AG10803 (cell line): ENCODE data around the gene SMYD3.

Experiments used
- DNase-seq: peaks from one replicate; pipeline ENCODE4 v3.0.0; 2010; ENCODE audit warnings: low read depth
- H3K4me3 ChIP-seq: 2 replicates; pipeline ENCODE4 v1.5.1; 2011; ENCODE audit warnings: mild to moderate bottlenecking, low read length, control low read depth
- TF ChIP-seq, protein P1 (sequence below): conservative IDR thresholded peaks from 2 replicates; pipeline ENCODE4 v1.5.1; 2011; ENCODE audit warnings: mild to moderate bottlenecking, low read length, control low read depth, inconsistent platforms

The SMYD3 gene

GRCh38 chr1:246492611-246493245 is 14.4 kb downstream of the SMYD3 start:
- DNase-seq = peak; percentile 74
- no peak overlapping the region for H3K4me3 ChIP-seq

GRCh38 chr1:246491551-246492053 is 15.5 kb downstream of the SMYD3 start:
- no peak overlapping the region for H3K4me3 ChIP-seq
- TF ChIP-seq, protein P1, sequence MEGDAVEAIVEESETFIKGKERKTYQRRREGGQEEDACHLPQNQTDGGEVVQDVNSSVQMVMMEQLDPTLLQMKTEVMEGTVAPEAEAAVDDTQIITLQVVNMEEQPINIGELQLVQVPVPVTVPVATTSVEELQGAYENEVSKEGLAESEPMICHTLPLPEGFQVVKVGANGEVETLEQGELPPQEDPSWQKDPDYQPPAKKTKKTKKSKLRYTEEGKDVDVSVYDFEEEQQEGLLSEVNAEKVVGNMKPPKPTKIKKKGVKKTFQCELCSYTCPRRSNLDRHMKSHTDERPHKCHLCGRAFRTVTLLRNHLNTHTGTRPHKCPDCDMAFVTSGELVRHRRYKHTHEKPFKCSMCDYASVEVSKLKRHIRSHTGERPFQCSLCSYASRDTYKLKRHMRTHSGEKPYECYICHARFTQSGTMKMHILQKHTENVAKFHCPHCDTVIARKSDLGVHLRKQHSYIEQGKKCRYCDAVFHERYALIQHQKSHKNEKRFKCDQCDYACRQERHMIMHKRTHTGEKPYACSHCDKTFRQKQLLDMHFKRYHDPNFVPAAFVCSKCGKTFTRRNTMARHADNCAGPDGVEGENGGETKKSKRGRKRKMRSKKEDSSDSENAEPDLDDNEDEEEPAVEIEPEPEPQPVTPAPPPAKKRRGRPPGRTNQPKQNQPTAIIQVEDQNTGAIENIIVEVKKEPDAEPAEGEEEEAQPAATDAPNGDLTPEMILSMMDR = no peak
- no peak for DNase-seq

More at GRCh38 chr1:246492611-246493245, 14.4 kb downstream of the SMYD3 start:
- TF ChIP-seq, protein P1 = peak; percentile 98

DNA sequence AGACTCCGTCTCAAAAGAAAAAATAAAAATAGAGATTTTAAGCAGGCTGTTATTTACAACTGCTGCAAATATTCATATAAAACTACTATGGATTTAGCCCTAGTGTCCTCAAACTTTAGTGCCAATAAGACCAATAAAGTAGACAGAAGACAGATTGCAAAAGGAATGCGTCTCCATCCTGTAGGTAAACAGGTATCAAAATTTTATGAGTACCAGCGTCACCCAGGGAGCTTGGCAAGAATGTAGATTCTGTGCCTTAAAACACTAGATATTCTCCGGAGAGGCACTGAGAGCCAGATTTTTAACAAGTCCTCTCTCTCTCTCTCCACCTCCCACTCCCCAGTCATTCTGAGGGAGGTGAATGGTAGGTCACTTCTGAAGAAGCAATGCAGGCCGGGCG is 18.4 kb downstream of the SMYD3 start:
- TF ChIP-seq, protein P1 = no peak
- H3K4me3 ChIP-seq = no peak overlapping the region
- no peak for DNase-seq

- H3K4me3 ChIP-seq = peak overlapping the region; percentile 12; the same call in 1 of the 2 replicates
- peak; percentile 27 for DNase-seq
- TF ChIP-seq, protein P1 = no peak
Measured at GRCh38 chr1:246483569-246483933, 23.5 kb downstream of the SMYD3 start.

GRCh38 chr1:246482805-246483568 is 24.1 kb downstream of the SMYD3 start:
- H3K4me3 ChIP-seq = peak overlapping the region; percentile 12
- DNase-seq = no peak
- TF ChIP-seq, protein P1 = no peak

- no peak for DNase-seq
- TF ChIP-seq, protein P1 = no peak
- H3K4me3 ChIP-seq = no peak overlapping the region
Measured at GRCh38 chr1:246479061-246479460, 28.0 kb downstream of the SMYD3 start.

DNA sequence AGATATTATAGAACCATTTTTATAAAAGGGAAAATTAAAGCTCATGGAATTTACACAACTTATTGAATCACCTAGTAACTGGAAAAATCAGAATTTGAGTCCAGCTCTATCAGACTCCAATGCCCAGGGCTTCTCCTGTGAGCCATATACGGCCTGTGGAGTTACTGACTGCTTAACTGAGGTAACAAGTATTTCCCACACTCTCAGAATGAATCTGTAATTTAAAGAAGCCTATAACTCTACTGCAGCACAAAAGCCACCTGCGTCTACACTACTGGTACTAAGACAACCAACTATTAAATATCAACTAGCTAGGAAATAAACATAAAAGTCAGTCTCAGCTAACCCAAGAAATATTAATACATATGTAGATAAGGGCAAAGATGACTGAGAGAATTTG is 29.4 kb downstream of the SMYD3 start:
- TF ChIP-seq, protein P1 = no peak
- no peak overlapping the region for H3K4me3 ChIP-seq
- no peak for DNase-seq
